ENCODE results near the gene RASD2. TPM values are rescaled to one million over a fixed set of nuclear protein-coding genes. Genes with fewer than 3 reads are reported as not detected.

Gene RASD2
- total RNA-seq, 5 donors from 2014 or later (not counting 1 experiment from before 2014, with no cell fraction given), result 0.19 to 1.7 (median 1.0) TPM; not detected in 2

- CTCF ChIA-PET, result no interaction called here
- Mint-ChIP-seq H3K27ac (no peak overlapping the region), H3K4me1 (peaks cover 6 to 15% (median 7%) of the 10 kb centered on the region in 3 donors), H3K36me3 (no peaks in the 10 kb centered on the region), H3K9me3 (no peaks in the 10 kb centered on the region), H3K4me3 (peak overlapping the region; percentile 46 to 70 (median 59)), H3K27me3 (peaks cover 25 to 29% of the 10 kb centered on the region in 2 donors)
- POLR2A ChIA-PET, result no interaction called here
- WGBS (ENCODE audit: insufficient coverage), result 38% methylated on average over 1 of the region's 3 CpGs
- ATAC-seq (replicated peaks in 1 of 4), result no peak
- Histone ChIP-seq H3K4me1 (ENCODE audit: control insufficient read depth in 1 of 2, extremely low read depth in 1 of 2, insufficient read depth in 2 of 2, low read length in 2 of 2) (peaks cover 4 to 26% of the 10 kb centered on the region in 2 experiments), H3K27ac (ENCODE audit: low read length) (no peak overlapping the region), H3K36me3 (ENCODE audit: control insufficient read depth in 2 of 2, extremely low read depth in 1 of 2, insufficient read depth in 1 of 2, low read length in 1 of 2) (no peaks in the 10 kb centered on the region), H3K4me3 (ENCODE audit: control insufficient read depth in 1 of 2, extremely low read depth in 1 of 2, low read length in 1 of 2) (peak overlapping the region; percentile 34 to 53), H3K9me3 (no peaks in the 10 kb centered on the region), H3K27me3 (replicated peaks in 1 of 2; ENCODE audit: control insufficient read depth in 2 of 2, extremely low read depth in 1 of 2, insufficient read depth in 2 of 2, low read length in 1 of 2) (peaks cover 0 to 54% of the 10 kb centered on the region in 2 experiments)
- DNase-seq, result no peak
Measured at GRCh38 chr22:35539487-35539886, 1.1 kb upstream of the RASD2 start.

GRCh38 chr22:35539910-35540594, 579 bp upstream of the RASD2 start:
- CTCF ChIA-PET, result no interaction called here

DNA sequence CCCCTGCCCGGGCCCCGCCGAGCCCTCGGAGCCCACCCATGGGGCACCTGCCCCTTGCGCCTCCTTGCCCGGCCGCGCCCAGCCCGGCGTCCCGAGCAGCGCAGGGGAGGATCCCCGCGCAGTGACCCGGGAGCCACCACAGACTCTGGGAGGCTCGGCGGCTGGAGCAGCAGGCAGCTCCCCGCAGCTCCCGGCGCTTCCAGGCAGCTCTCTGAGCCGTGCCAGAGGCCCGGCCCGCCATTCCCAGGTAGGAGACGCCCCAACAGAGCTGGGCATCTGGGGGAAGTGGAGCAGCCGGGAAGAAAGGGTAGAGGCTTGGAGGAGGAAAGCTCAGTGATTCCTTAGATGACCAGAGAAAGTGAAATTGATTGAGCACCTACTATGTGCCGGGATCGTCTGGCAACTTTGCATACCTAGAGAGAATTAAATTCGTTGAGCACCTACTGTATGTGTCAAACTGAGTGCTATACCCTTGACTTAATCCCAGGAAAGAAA, 670 bp downstream of the RASD2 start:
- POLR2A ChIA-PET, result no interaction called here
- peak overlapping the region in 2 of 3 donors; percentile 7 to 31 for H3K4me3 Mint-ChIP-seq
- peaks cover 4 to 26% of the 10 kb centered on the region in 2 experiments for H3K4me1 ChIP-seq (ENCODE audit: control insufficient read depth in 1 of 2, extremely low read depth in 1 of 2, insufficient read depth in 2 of 2, low read length in 2 of 2)
- DNase-seq, result no peak
- H3K36me3 Mint-ChIP-seq, result no peaks in the 10 kb centered on the region
- H3K27ac ChIP-seq (ENCODE audit: low read length), result no peak overlapping the region
- H3K4me1 Mint-ChIP-seq, result peaks cover 6 to 15% (median 7%) of the 10 kb centered on the region in 3 donors
- H3K27me3 ChIP-seq (replicated peaks in 1 of 2; ENCODE audit: control insufficient read depth in 2 of 2, extremely low read depth in 1 of 2, insufficient read depth in 2 of 2, low read length in 1 of 2), result peaks cover 0 to 69% of the 10 kb centered on the region in 2 experiments
- H3K4me3 ChIP-seq (ENCODE audit: control insufficient read depth in 1 of 2, extremely low read depth in 1 of 2, low read length in 1 of 2), result no peak overlapping the region
- H3K9me3 Mint-ChIP-seq, result no peaks in the 10 kb centered on the region
- peaks cover 32 to 34% of the 10 kb centered on the region in 2 donors for H3K27me3 Mint-ChIP-seq
- WGBS (ENCODE audit: insufficient coverage), result 12% methylated on average over 17 of the region's 28 CpGs
- no peaks in the 10 kb centered on the region for H3K36me3 ChIP-seq (ENCODE audit: control insufficient read depth in 2 of 2, extremely low read depth in 1 of 2, insufficient read depth in 1 of 2, low read length in 1 of 2)
- no peak overlapping the region for H3K27ac Mint-ChIP-seq
- CTCF ChIA-PET, result no interaction called here
- ATAC-seq (replicated peaks in 1 of 4), result no peak
- H3K9me3 ChIP-seq, result no peaks in the 10 kb centered on the region

More at GRCh38 chr22:35539910-35540594, 579 bp upstream of the RASD2 start:
- H3K27ac ChIP-seq (ENCODE audit: low read length), result no peak overlapping the region
- POLR2A ChIA-PET, result no interaction called here
- H3K4me1 ChIP-seq (ENCODE audit: control insufficient read depth in 1 of 2, extremely low read depth in 1 of 2, insufficient read depth in 2 of 2, low read length in 2 of 2), result peaks cover 4 to 26% of the 10 kb centered on the region in 2 experiments
- peak in 32 of 35 experiments; percentile 17 to 76 (median 45) for DNase-seq
- H3K27me3 ChIP-seq (replicated peaks in 1 of 2; ENCODE audit: control insufficient read depth in 2 of 2, extremely low read depth in 1 of 2, insufficient read depth in 2 of 2, low read length in 1 of 2), result peaks cover 0 to 58% of the 10 kb centered on the region in 2 experiments
- H3K27ac Mint-ChIP-seq, result no peak overlapping the region
- H3K9me3 ChIP-seq, result no peaks in the 10 kb centered on the region
- no peaks in the 10 kb centered on the region for H3K36me3 ChIP-seq (ENCODE audit: control insufficient read depth in 2 of 2, extremely low read depth in 1 of 2, insufficient read depth in 1 of 2, low read length in 1 of 2)
- H3K4me3 Mint-ChIP-seq, result peak overlapping the region; percentile 71 to 72 (median 72)
- 3% methylated on average over 82 of the region's 89 CpGs for WGBS (ENCODE audit: insufficient coverage)
- peaks cover 29 to 31% of the 10 kb centered on the region in 2 donors for H3K27me3 Mint-ChIP-seq
- no peaks in the 10 kb centered on the region for H3K9me3 Mint-ChIP-seq
- H3K4me1 Mint-ChIP-seq, result peaks cover 6 to 15% (median 7%) of the 10 kb centered on the region in 3 donors
- peak; percentile 91 to 93 (median 91) for ATAC-seq (replicated peaks in 1 of 4)
- peak overlapping the region; percentile 62 for H3K4me3 ChIP-seq (ENCODE audit: control insufficient read depth in 1 of 2, extremely low read depth in 1 of 2, low read length in 1 of 2)
- no peaks in the 10 kb centered on the region for H3K36me3 Mint-ChIP-seq

DNA sequence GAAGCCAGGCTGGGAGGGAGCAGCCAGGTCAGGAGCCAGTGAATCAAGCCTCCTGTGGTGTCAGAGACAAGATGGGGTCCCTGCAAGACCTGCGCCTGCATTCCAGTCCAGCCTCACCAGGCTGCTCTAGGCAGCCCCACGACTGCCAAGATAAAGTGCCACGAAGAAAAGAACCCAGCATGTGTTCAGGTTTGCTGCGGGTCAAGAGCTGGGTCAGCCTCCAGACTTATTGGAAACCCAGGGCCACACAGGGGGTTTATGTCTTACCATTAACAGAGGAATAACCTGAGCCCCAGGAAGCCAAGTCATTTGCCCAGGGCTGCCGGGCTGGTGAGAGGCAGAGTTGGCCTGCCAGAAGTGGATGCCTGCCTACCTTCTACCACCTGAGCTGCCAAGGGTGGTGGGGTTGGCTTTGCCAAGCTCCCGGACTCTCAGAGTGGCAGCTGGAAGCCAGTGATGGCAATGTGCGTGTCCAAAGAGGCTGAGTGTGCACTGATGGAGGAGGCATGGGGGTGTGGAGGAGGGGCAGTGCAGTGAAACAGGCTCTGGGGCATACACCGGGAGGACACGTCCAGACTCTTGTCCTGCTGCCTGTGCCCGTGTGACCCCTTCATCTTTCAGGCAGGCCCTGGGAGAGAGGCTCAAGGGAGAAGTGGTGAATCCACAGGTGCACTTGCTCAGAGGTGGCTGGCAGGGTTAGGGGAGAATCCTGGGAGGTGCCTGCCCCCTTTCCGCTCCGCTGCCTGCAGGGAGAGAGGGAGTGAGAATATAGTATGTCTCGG, 1.7 kb downstream of the RASD2 start:
- no peak for DNase-seq
- H3K4me3 Mint-ChIP-seq, result no peak overlapping the region
- H3K27me3 Mint-ChIP-seq, result peaks cover 32 to 34% of the 10 kb centered on the region in 2 donors
- H3K27ac Mint-ChIP-seq, result no peak overlapping the region
- no peak for ATAC-seq (replicated peaks in 1 of 4)
- Histone ChIP-seq H3K9me3 (no peaks in the 10 kb centered on the region), H3K4me3 (ENCODE audit: control insufficient read depth in 1 of 2, extremely low read depth in 1 of 2, low read length in 1 of 2) (no peak overlapping the region), H3K4me1 (ENCODE audit: control insufficient read depth in 1 of 2, extremely low read depth in 1 of 2, insufficient read depth in 2 of 2, low read length in 2 of 2) (peaks cover 4 to 25% of the 10 kb centered on the region in 2 experiments), H3K36me3 (ENCODE audit: control insufficient read depth in 2 of 2, extremely low read depth in 1 of 2, insufficient read depth in 1 of 2, low read length in 1 of 2) (no peaks in the 10 kb centered on the region), H3K27me3 (replicated peaks in 1 of 2; ENCODE audit: control insufficient read depth in 2 of 2, extremely low read depth in 1 of 2, insufficient read depth in 2 of 2, low read length in 1 of 2) (peaks cover 0 to 74% of the 10 kb centered on the region in 2 experiments), H3K27ac (ENCODE audit: low read length) (no peak overlapping the region)
- ChIA-PET CTCF (interaction anchor here in 1 of 2 donors (0.5 kb wide), 1 partner anchor 39 kb away, joined by 3 read pairs; no protein-coding TSS in a partner anchor), POLR2A (no interaction called here)
- 93% methylated on average over 9 of the region's 13 CpGs for WGBS (ENCODE audit: insufficient coverage)
- peaks cover 6 to 13% (median 7%) of the 10 kb centered on the region in 3 donors for H3K4me1 Mint-ChIP-seq
- H3K36me3 Mint-ChIP-seq, result no peaks in the 10 kb centered on the region
- no peaks in the 10 kb centered on the region for H3K9me3 Mint-ChIP-seq

DNA sequence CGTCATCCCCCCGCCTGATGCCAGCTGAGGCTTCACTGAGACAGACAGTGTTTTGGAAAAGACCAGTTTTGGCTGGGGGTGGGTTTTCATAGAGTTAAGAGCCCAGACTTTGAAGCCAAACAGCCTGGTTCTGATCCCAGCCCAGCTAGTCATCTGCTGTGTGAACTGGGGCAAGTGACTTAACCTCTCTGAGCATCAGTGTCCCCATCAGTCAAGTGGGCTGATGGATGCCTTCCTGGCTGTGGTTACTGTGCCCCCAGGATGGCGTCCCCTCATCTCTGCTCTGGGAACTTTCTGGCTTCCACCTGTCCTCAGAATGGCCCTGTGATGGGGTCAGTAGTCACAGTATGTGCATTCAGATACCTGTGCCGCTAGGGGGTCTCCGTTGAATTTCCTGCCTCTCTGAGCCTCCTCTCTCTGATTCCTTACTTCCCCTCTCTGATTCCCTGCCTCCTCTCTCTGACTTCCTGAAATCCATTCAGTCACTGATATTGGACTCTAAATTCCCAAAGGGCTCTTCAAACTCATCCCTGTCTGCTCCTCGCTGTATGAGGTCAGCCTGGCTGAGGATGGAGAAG, 2.4 kb downstream of the RASD2 start:
- H3K9me3 Mint-ChIP-seq, result no peaks in the 10 kb centered on the region
- Histone ChIP-seq H3K4me3 (ENCODE audit: control insufficient read depth in 1 of 2, extremely low read depth in 1 of 2, low read length in 1 of 2) (no peak overlapping the region), H3K27me3 (replicated peaks in 1 of 2; ENCODE audit: control insufficient read depth in 2 of 2, extremely low read depth in 1 of 2, insufficient read depth in 2 of 2, low read length in 1 of 2) (peaks cover 0 to 76% of the 10 kb centered on the region in 2 experiments), H3K9me3 (no peaks in the 10 kb centered on the region), H3K4me1 (ENCODE audit: control insufficient read depth in 1 of 2, extremely low read depth in 1 of 2, insufficient read depth in 2 of 2, low read length in 2 of 2) (peaks cover 4 to 23% of the 10 kb centered on the region in 2 experiments), H3K27ac (ENCODE audit: low read length) (no peak overlapping the region), H3K36me3 (ENCODE audit: control insufficient read depth in 2 of 2, extremely low read depth in 1 of 2, insufficient read depth in 1 of 2, low read length in 1 of 2) (no peaks in the 10 kb centered on the region)
- WGBS (ENCODE audit: insufficient coverage), result 80% methylated on average over 3 of the region's 6 CpGs
- ChIA-PET CTCF (no interaction called here), POLR2A (no interaction called here)
- H3K4me1 Mint-ChIP-seq, result peaks cover 6 to 10% (median 7%) of the 10 kb centered on the region in 3 donors
- DNase-seq (no peak), ATAC-seq (replicated peaks in 1 of 4) (no peak)
- no peak overlapping the region for H3K27ac Mint-ChIP-seq
- H3K36me3 Mint-ChIP-seq, result no peaks in the 10 kb centered on the region
- peaks cover 32 to 34% of the 10 kb centered on the region in 2 donors for H3K27me3 Mint-ChIP-seq
- H3K4me3 Mint-ChIP-seq, result peak overlapping the region in 1 of 3 donors; percentile 13

- CTCF ChIA-PET, result no interaction called here
- no peaks in the 10 kb centered on the region for H3K9me3 Mint-ChIP-seq
- H3K27ac ChIP-seq (ENCODE audit: low read length), result no peak overlapping the region
- H3K4me1 Mint-ChIP-seq, result peaks cover 6 to 10% (median 7%) of the 10 kb centered on the region in 3 donors
- peaks cover 32 to 34% of the 10 kb centered on the region in 2 donors for H3K27me3 Mint-ChIP-seq
- no peak overlapping the region for H3K4me3 Mint-ChIP-seq
- no peak overlapping the region for H3K4me3 ChIP-seq (ENCODE audit: control insufficient read depth in 1 of 2, extremely low read depth in 1 of 2, low read length in 1 of 2)
- H3K36me3 Mint-ChIP-seq, result no peaks in the 10 kb centered on the region
- peaks cover 0 to 71% of the 10 kb centered on the region in 2 experiments for H3K27me3 ChIP-seq (replicated peaks in 1 of 2; ENCODE audit: control insufficient read depth in 2 of 2, extremely low read depth in 1 of 2, insufficient read depth in 2 of 2, low read length in 1 of 2)
- ATAC-seq (replicated peaks in 1 of 4) (no peak), DNase-seq (no peak)
- POLR2A ChIA-PET, result no interaction called here
- WGBS (ENCODE audit: insufficient coverage), result 85% methylated on average over 2 of the region's 3 CpGs
- no peak overlapping the region for H3K27ac Mint-ChIP-seq
- H3K36me3 ChIP-seq (ENCODE audit: control insufficient read depth in 2 of 2, extremely low read depth in 1 of 2, insufficient read depth in 1 of 2, low read length in 1 of 2), result no peaks in the 10 kb centered on the region
- H3K9me3 ChIP-seq, result no peaks in the 10 kb centered on the region
- H3K4me1 ChIP-seq (ENCODE audit: control insufficient read depth in 1 of 2, extremely low read depth in 1 of 2, insufficient read depth in 2 of 2, low read length in 2 of 2), result peaks cover 4 to 23% of the 10 kb centered on the region in 2 experiments
Measured at GRCh38 chr22:35543702-35544101, 3.1 kb downstream of the RASD2 start.

Measured in T-cell (primary cell).